GM21737 (cell line): ENCODE data around the gene PRODH2.

Experiments used
- ATAC-seq: cut with Tn5 transposase; IDR thresholded peaks from one replicate; pipeline ENCODE4 v1.9.1; 2021; ENCODE audit warnings: mild to moderate bottlenecking, moderate library complexity; ENCODE audit not compliant: unreplicated experiment

Gene PRODH2

GRCh38 chr19:35812220-35813042 lies at the start of gene PRODH2:
Gene PRODH2 (minus strand): TSS chr19:35812845. CDS start chr19:35812805, 40 bp downstream.
- ATAC-seq, result no peak

GRCh38 chr19:35861640-35862160 lies 49.1 kb upstream of the PRODH2 start:
- no peak for ATAC-seq

- ATAC-seq, result no peak
These were observed 48.4 kb upstream of the PRODH2 start for GRCh38 chr19:35860818-35861639.

GRCh38 chr19:35860436-35860817 lies 47.8 kb upstream of the PRODH2 start:
- no peak for ATAC-seq

DNA sequence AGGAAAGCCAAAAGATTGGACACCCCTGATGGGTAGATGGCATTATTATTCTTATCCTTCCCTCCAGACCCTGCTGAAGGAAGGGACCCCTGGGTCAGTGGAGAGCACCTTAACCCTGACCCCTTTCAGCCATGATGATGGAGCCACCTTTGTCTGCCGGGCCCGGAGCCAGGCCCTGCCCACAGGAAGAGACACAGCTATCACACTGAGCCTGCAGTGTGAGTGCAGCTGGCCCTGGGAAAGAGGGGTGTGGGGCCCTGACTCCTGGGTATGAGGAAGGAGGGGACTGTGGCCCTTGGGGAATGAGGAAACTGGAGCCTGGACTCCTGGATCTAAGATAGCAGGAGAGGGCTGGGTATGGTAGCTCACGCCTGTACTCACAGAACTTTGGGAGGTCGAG lies 46.8 kb upstream of the PRODH2 start:
- ATAC-seq, result no peak

DNA sequence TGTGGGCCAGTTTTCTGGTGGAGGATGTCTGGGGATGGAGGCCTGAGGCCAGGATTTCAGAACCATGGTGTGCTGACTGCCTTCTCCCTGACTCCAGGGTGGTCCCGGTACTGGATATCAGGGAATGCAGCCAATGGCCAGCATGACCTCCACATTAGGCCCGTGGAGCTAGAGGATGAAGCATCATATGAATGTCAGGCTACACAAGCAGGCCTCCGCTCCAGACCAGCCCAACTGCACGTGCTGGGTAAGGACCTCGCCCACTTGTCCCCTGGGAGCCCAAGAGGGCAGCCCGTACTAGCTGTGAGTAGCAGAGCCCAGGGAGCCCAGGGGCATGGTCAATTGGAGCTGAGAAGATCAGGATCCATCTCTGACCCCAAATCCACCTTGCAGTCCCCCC lies 45.7 kb upstream of the PRODH2 start:
- no peak for ATAC-seq

DNA sequence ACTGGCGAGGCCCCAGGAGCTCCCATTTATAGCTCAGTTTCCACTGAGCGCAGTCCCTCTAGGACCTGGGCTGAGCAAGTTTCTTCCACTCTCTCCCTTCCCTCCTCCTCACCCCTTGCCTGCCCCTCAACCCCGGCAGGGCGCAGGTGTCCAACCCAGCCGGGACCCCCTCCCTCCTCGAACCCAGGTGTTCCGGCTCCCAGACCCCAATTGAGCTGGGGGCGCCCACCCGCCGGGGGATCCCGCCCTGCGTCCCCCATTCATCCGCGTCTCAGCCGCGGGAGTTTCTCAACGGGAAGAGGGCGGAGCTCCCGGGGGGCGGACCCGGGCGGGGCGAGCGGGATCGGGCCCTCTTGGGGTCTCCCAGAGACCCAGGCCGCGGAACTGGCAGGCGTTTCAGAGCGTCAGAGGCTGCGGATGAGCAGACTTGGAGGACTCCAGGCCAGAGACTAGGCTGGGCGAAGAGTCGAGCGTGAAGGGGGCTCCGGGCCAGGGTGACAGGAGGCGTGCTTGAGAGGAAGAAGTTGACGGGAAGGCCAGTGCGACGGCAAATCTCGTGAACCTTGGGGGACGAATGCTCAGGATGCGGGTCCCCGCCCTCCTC lies 44.0 kb upstream of the PRODH2 start, which contains the start of gene KIRREL2:
Gene KIRREL2 (plus strand): TSS at position 366 of the 604 bp plus-strand sequence. CDS start 209 bp downstream, at position 575.
- no peak for ATAC-seq

DNA sequence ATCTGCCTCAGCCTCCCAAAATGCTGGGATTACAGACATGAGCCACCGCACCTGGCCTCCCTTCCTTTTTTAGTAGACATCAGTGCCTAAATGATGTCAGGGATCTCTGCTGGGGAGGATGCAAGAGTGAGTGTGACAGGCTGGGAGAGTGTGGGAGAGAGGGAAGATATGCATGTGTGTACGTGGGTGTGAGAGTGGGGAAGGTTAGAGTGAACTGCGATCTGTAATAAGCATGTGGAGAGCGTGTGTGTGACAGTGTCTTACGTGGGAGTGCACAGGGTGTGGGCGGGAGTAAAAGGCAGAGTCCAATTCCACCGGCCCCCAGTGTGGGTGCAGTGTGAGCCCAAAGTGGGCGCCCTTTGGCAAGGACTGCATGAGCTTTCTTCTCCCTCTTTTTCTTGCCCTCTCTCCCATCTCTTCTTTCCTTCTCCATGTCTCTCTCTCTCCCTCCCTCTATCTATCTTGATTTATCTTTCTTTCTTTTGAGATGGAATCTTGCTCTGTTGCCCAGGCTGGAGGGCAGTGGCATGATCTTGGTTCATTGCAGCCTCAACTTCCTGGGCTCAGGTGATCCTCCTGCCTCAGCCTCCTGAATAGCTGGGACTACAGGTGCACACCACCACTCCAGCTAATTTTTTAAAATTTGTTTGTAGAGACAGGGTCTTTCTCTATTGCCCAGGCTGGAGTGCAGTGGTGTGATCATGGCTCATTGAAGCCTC lies 40.6 kb upstream of the PRODH2 start:
- no peak for ATAC-seq

DNA sequence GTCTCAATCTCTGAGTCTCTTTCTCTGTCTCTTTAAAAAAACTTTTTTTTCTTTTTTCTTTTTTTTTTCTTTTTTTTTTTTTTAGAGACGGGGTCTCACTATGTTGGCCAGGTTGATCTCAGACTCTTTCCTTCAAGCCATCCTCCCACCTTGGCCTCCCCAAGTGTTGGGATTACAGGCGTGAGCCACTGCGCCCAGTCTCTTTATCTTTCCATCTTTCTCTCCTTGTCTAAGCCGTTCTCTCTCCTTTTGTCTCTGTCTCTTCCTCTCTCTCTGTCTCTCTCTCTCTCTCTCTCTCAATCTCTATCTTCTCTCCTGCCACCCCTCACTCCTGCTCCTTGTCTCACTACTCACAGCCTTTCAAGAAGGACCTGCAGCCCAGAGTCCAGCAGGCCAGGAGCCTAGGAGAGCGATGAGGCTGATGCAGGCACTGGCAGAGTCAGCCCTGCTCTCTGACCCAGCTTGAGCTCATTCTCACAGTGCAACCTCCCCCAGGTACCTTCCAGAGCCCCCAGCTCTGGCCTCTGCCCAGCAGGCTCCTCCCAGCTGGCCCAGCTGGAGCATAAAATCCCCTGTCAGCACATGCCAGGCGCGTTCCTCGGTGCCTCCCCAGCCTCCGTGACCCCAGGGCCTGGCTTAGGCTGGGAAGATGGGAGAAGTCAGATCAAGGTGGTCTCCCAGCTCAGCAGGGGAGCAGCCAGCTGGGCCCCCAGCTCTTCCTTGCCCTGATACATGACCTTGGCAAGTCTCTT lies 39.6 kb upstream of the PRODH2 start, which contains the start of gene NPHS1:
Gene NPHS1 (minus strand): TSS at position 476 of the 752 bp plus-strand sequence. CDS start 667 bp downstream, outside the sequence.
- no peak for ATAC-seq

GRCh38 chr19:35851213-35852028 lies 38.8 kb upstream of the PRODH2 start:
- no peak for ATAC-seq

GRCh38 chr19:35848919-35849505 lies 36.4 kb upstream of the PRODH2 start:
- no peak for ATAC-seq

DNA sequence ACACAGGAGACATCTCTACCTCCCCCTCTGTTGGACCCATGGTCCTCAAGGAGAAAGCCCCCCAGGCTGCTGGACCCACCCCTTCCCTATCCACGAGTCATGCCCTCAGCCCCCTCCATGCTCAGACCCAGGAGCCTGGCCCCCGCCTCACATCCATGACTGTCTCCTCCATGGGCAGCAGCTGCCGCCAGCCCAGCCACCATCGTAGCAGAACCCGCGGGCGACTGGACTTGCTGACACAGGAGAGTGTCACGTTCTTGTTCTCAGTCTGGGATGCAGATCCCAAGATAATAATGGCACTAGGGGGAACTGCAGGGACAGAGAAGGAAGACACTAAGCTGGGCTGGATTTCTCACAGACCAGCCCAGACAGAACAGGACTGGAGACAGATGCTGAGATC lies 35.8 kb upstream of the PRODH2 start:
- no peak for ATAC-seq

DNA sequence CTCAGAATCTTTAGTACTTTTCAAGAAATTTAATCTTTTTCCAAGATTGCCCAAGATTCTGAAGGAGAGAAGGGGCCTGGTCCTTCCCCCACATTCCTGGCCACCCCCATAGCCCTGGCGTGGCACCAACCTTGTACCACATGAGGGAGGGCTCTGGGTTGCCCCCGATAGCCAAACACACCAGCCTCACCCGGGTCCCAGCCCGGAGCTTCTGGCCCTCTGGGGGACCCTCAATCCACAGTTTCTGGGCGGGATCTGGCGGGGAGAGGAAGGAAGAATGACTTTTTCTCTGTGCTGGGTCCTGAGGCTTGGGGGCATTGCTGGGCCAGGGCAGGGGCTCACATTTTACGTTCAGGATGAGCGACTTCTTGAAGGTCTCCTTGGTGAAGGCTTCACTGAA lies 35.3 kb upstream of the PRODH2 start:
- no peak for ATAC-seq

DNA sequence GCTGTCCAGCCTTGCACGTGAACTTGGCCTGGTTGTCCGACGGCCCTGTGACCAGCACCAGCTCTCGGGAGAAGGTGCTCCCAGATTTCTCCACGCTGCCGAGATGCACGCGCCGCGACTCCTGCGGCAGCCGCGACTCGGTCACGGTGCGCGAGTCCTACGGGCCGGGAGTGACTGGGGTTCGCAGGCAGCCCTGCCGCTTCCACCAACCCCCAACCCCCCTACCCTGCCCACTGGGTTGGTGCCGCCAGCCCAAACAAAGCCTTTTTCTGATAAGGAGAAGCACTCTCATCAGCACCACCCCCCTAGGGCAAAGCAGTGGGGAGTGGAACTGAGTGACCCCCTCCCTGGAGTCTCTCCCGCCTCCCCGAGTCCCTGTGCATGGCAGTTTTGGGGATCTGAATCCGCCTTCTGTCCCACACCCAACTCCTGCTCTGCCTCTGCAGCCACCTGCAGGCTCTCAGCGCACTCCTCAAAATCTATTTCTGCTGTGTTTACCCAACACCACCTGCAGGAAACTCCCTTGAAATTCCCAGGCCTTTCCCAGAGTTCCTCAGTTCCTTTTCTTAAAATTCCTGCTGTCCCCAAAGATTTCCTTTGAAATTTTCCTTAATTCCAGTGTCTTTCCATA lies 33.5 kb upstream of the PRODH2 start:
- no peak for ATAC-seq

GRCh38 chr19:35845215-35846037 lies 32.8 kb upstream of the PRODH2 start:
- no peak for ATAC-seq

DNA sequence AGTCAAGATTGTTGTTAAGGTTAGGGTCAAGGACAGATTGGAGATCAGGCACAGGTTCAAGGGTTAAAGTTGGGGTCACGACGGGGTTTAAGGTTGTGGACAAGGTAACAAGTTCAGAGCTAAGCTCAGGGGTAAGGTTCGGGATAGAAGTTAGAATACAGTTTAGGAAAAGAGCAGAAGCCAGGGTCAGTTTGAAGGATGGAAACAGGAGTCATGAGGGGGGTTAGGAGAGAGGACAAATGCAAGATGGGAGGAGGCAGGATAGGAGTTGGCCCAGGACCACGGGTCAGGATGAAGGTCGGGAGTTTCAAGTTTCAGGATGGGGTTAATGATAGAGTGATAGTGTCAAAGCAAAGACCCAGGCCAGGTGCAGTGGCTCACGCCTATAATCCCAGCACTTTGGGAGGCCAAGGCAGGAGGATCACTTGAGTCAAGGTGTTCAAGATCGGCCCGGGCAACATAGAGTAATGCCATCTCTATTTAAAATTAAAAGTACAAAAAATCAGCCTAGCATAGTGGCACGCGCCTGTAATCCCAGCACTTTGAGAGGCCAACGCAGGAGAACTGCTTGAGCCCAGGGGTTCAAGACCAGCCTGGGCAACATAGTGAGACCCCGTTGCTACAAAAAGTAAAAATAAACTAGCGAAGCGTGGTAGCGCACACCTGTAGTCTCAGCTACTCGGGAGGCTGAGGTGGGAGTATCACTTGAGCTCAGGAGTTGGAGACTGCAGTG lies 32.0 kb upstream of the PRODH2 start:
- ATAC-seq, result no peak
